Left lung (tissue), 10 donors: Measurements from ENCODE around the gene ZNF503. TPM values are rescaled to one million over a fixed set of nuclear protein-coding genes. Genes with fewer than 3 reads are reported as not detected.

Experiments used
- ATAC-seq: fragments of 200-7000 bp; cut with Tn5 transposase; one replicate; pipeline ENCODE4 v1.9.1; 2020; ENCODE audit warnings: moderate library complexity
- DNase-seq, 4 donors: peaks; one replicate each; pipeline ENCODE4 v3.0.0-alpha.2; 2013 to 2020
- H3K27ac ChIP-seq, 2 donors: fragments of 200-600 bp; sonication (generic) in 1 of 2; one replicate each; pipeline versions ENCODE4 v1.5.0 to v1.8.0; 2020 to 2021
- H3K27me3 ChIP-seq, 2 donors: fragments of 200-600 bp; sonication (generic) in 1 of 2; one replicate each; pipeline versions ENCODE4 v1.5.0 to v1.8.0; 2020 to 2021
- H3K36me3 ChIP-seq, 2 donors: fragments of 200-600 bp; sonication (generic) in 1 of 2; one replicate each; pipeline versions ENCODE4 v1.5.0 to v1.8.0; 2020 to 2021
- H3K4me1 ChIP-seq, 2 donors: fragments of 200-600 bp; one replicate each; pipeline ENCODE4 v1.8.0; 2021
- H3K4me3 ChIP-seq, 2 donors: fragments of 200-600 bp; sonication (generic) in 1 of 2; one replicate each; pipeline versions ENCODE4 v1.5.0 to v1.8.0; 2020 to 2021; ENCODE audit warnings: mild to moderate bottlenecking in 1 of 2
- H3K9me3 ChIP-seq, 2 donors: fragments of 200-600 bp; sonication (generic) in 1 of 2; one replicate each; pipeline versions ENCODE4 v1.5.0 to v1.8.0; 2020 to 2021
- CTCF ChIP-seq, 2 donors: fragments of 200-600 bp; sonication (generic) in 1 of 2; IDR thresholded peaks; one replicate each; pipeline versions ENCODE4 v1.5.0 to v1.8.0; 2021; ENCODE audit warnings: antibody characterized with exemption in 2 of 2
- intact Hi-C, 2 donors: fragments of 100-400 bp; cut with DNase I; formaldehyde crosslinking; loops; one replicate each; pipeline versions ENCODE4 v1.11.2 to v1.14.2; 2022
- polyA plus RNA-seq, 6 donors: library from polyadenylated mRNA; unstranded; fragments of 120-200 nt; gene quantifications; one replicate each; pipeline ENCODE4 v1.2.1, GENCODE V29; 2013; ENCODE audit not compliant: insufficient read length in 6 of 6
- total RNA-seq, 2 donors: library from RNA; stranded (reverse); fragmentation: NEBNext Ultra II Directional; extraction: Animal tissue kit (Norgen Biotek cat#: 25700); gene quantifications; one replicate each; pipeline ENCODE4 v1.2.1, GENCODE V29; 2021
- donor health status: DM: no; HTN: yes; CAD: no.
- donor health status: DM: no; HTN: no; CAD: no.

The ZNF503 gene
- total and polyA plus RNA-seq, 8 donors = 32.7 to 71.4 (median 50.0) TPM

GRCh38 chr10:75432763-75433162, 31.2 kb upstream of the ZNF503 start:
- no peaks in the 10 kb centered on the region for H3K9me3 ChIP-seq
- intact Hi-C loops = no loop called here
- H3K4me1 ChIP-seq = peaks cover 19 to 70% of the 10 kb centered on the region in 2 donors
- no peak overlapping the region for H3K27ac ChIP-seq
- no peaks in the 10 kb centered on the region for H3K27me3 ChIP-seq
- peak overlapping the region in 1 of 2 donors; percentile 64 for H3K4me3 ChIP-seq
- no peaks in the 10 kb centered on the region for H3K36me3 ChIP-seq
- ATAC-seq (no peak), DNase-seq (no peak)
- no peak for TF ChIP-seq CTCF (IDR thresholded peaks at IDR 0.05)

DNA sequence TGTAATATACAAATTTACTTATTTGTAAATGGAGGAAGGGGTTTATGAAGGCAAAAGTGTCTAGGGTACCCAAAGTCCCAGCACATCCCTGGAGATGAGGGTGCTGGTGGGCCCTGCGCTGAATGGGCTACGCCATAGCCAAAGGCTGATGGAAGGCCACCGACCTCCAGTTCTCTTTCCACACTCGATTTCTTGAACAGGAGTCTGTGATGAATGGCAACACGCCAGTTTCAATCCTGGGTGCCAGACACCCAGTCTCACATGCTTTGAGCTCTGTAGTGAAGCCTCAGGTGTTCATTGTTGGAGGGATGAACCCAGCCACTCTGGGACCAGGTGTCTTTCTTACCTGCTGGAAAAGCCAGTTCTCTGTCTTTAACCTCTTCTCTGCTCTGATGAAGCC, 30.6 kb upstream of the ZNF503 start:
- DNase-seq = no peak
- H3K4me3 ChIP-seq = peak overlapping the region; percentile 53 to 64
- intact Hi-C loops = no loop called here
- TF ChIP-seq CTCF (IDR thresholded peaks at IDR 0.05) = no peak
- no peaks in the 10 kb centered on the region for H3K36me3 ChIP-seq
- no peak for ATAC-seq
- peak overlapping the region in 1 of 2 donors; percentile 91 for H3K27ac ChIP-seq
- H3K9me3 ChIP-seq = no peaks in the 10 kb centered on the region
- H3K27me3 ChIP-seq = no peaks in the 10 kb centered on the region
- H3K4me1 ChIP-seq = peaks cover 24 to 76% of the 10 kb centered on the region in 2 donors

DNA sequence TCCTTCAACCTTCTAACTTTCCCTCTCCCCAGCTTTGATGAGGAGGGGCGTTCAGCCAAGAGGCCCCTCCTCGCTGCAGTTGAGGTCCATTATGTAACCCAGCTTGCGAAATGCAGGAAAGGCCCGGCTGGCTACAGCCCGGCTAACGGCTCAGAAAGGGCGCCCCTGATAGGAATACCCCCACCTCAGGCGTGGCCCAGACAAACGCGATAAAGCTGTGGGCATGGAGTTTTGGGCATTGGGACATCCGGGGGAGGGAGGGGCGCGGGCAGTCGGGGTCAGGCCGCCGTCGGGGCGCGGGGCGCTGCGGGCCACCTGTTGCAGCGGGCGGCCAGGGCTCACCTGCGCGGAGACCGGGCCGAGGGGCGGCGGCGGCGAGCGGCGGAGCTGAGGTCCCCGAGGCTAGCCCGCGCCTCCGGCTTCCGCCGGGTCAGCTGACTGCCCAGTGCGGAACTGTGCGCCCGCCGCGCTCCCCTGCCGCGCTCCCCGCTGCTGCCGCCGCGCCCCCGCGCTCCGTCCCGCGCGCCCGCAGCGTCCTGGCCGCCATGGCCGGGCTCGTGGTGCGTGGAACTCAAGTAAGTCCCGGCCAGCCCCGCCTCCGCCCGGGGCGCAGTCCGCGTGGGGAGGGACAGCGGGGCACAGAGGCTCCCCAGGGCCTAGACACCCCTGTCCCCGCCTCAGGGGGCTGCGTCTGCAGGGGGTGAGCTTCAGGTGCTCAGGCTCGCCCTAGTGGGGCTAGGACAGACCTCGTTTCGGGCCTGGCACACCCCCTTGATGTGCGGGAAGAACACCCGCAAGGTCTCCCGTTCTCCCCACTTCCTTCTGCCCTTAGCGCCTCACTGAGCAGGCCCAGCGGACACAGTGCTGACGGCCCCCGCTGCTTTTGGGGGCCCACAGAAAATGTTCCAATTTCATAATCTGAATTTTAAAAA, 29.9 kb upstream of the ZNF503 start, which contains the start of gene LRMDA:
LRMDA (plus strand) TSS at position 445 of the 932 bp plus-strand sequence.
- peak; percentile 71 for ATAC-seq
- peak; percentile 63 to 94 (median 84) for DNase-seq
- H3K4me1 ChIP-seq = peaks cover 24 to 81% of the 10 kb centered on the region in 2 donors
- H3K27me3 ChIP-seq = no peaks in the 10 kb centered on the region
- no peaks in the 10 kb centered on the region for H3K9me3 ChIP-seq
- TF ChIP-seq CTCF (IDR thresholded peaks at IDR 0.05) = no peak
- H3K4me3 ChIP-seq = peak within 1 kb of the TSS; percentile 53 to 64
- intact Hi-C loops = no loop called here
- peak within 1 kb of the TSS; percentile 82 to 91 for H3K27ac ChIP-seq
- no peaks in the 10 kb centered on the region for H3K36me3 ChIP-seq

DNA sequence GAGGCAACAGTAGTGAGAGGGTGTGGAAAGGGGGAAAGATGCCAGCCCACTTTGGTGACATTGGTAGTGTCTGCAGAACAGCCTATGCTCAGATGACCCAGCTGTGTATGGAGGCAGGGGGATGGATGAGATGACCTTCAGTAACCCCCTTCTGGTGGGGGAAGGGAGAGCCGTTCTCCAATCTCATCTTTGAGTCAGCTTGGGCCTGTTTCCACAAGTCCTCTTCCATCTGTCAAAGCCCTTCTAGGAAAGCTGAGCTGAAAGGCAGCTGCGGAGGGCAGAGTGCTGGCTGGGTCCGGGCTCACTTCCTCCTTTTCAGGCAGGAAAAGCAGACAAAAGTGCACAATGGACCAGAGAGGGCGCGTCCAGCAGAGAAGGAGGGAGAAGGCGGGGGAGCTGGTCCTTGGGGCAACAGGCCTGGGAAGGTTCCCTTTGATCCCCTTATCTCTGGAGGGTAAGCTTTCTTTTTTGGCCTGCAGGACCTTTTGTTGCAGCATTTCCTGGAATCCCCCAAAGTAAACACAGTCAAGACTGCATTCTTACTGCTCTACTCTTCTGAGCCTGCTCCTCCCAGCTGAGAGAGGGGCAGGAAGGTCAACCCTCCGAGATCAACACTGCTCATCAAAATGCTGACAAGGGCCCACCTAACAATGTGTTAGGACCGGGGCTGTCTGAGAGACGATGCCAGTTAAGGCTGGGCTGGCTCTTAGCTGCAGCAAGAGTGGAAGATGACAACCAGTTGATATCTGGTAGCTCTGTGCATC, 28.6 kb upstream of the ZNF503 start:
- TF ChIP-seq CTCF (IDR thresholded peaks at IDR 0.05) = no peak
- intact Hi-C loops = no loop called here
- Histone ChIP-seq H3K4me3 (peak overlapping the region in 1 of 2 donors; percentile 64), H3K9me3 (no peaks in the 10 kb centered on the region), H3K4me1 (peaks cover 24 to 81% of the 10 kb centered on the region in 2 donors), H3K27me3 (no peaks in the 10 kb centered on the region), H3K36me3 (no peaks in the 10 kb centered on the region), H3K27ac (peak overlapping the region; percentile 82 to 91)
- DNase-seq (peak; percentile 47 to 90 (median 74)), ATAC-seq (peak; percentile 73)
